ENCODE measurements around the gene STPG2. TPM values are rescaled to one million over a fixed set of nuclear protein-coding genes. Genes with fewer than 3 reads are reported as not detected.

STPG2 gene
- total and polyA plus RNA-seq, 5 experiments from 2014 or later: 0.09 to 0.47 (median 0.10) TPM; not detected in 2

GRCh38 chr4:97747945-97748344 lies 395.3 kb downstream of the STPG2 start:
- ATAC-seq: no peak
- peaks cover 0 to 8% (median 0%) of the 10 kb centered on the region in 9 donors for H3K9me3 Mint-ChIP-seq
- no peak overlapping the region for H3K4me3 Mint-ChIP-seq
- H3K27me3 Mint-ChIP-seq: no peaks in the 10 kb centered on the region
- H3K27ac Mint-ChIP-seq: no peak overlapping the region
- POLR2A ChIA-PET: interaction anchor here (0.6 kb wide), 1 partner anchor 16 kb away, joined by 3 read pairs; no protein-coding TSS in a partner anchor
- DNase-seq: no peak
- no peaks in the 10 kb centered on the region for H3K36me3 Mint-ChIP-seq
- no peaks in the 10 kb centered on the region for H3K4me1 Mint-ChIP-seq

GRCh38 chr4:97720869-97721432 lies 422.3 kb downstream of the STPG2 start:
- ATAC-seq (no peak), DNase-seq (no peak)
- H3K27me3 Mint-ChIP-seq: peaks cover 0 to 3% (median 0%) of the 10 kb centered on the region in 5 donors
- H3K4me1 Mint-ChIP-seq: no peaks in the 10 kb centered on the region
- no peak overlapping the region for H3K27ac Mint-ChIP-seq
- no peaks in the 10 kb centered on the region for H3K36me3 Mint-ChIP-seq
- H3K9me3 Mint-ChIP-seq: peaks cover 0 to 2% (median 0%) of the 10 kb centered on the region in 9 donors
- H3K4me3 Mint-ChIP-seq: no peak overlapping the region
- POLR2A ChIA-PET: no interaction called here

- Mint-ChIP-seq H3K27me3 (peaks cover 0 to 1% (median 0%) of the 10 kb centered on the region in 5 donors), H3K4me1 (no peaks in the 10 kb centered on the region), H3K27ac (no peak overlapping the region), H3K36me3 (peaks cover 0 to 8% (median 2%) of the 10 kb centered on the region in 3 donors), H3K9me3 (peaks cover 11 to 43% (median 27%) of the 10 kb centered on the region in 9 donors), H3K4me3 (no peak overlapping the region)
- DNase-seq (no peak), ATAC-seq (no peak)
- POLR2A ChIA-PET: no interaction called here
These were observed 452.1 kb downstream of the STPG2 start for GRCh38 chr4:97691111-97691605.

GRCh38 chr4:97670703-97671269 lies 472.5 kb downstream of the STPG2 start:
- DNase-seq (no peak), ATAC-seq (no peak)
- Mint-ChIP-seq H3K4me3 (no peak overlapping the region), H3K27ac (no peak overlapping the region), H3K9me3 (peaks cover 0 to 5% (median 0%) of the 10 kb centered on the region in 9 donors), H3K4me1 (no peaks in the 10 kb centered on the region), H3K27me3 (no peaks in the 10 kb centered on the region), H3K36me3 (no peaks in the 10 kb centered on the region)
- POLR2A ChIA-PET: no interaction called here

GRCh38 chr4:97665553-97665952 lies 477.7 kb downstream of the STPG2 start:
- Mint-ChIP-seq H3K4me1 (no peaks in the 10 kb centered on the region), H3K9me3 (peaks cover 0 to 16% (median 2%) of the 10 kb centered on the region in 9 donors), H3K27ac (no peak overlapping the region), H3K4me3 (no peak overlapping the region), H3K27me3 (no peaks in the 10 kb centered on the region), H3K36me3 (no peaks in the 10 kb centered on the region)
- POLR2A ChIA-PET: no interaction called here
- no peak for ATAC-seq
- DNase-seq: no peak

GRCh38 chr4:97664741-97665140 lies 478.5 kb downstream of the STPG2 start:
- Mint-ChIP-seq H3K27me3 (no peaks in the 10 kb centered on the region), H3K9me3 (peaks cover 0 to 16% (median 2%) of the 10 kb centered on the region in 9 donors), H3K36me3 (no peaks in the 10 kb centered on the region), H3K27ac (peak overlapping the region in 1 of 10 donors; percentile 15), H3K4me1 (no peaks in the 10 kb centered on the region), H3K4me3 (no peak overlapping the region)
- POLR2A ChIA-PET: no interaction called here
- ATAC-seq: no peak
- DNase-seq: no peak

- Mint-ChIP-seq H3K27ac (no peak overlapping the region), H3K4me3 (no peak overlapping the region), H3K4me1 (no peaks in the 10 kb centered on the region), H3K9me3 (peaks cover 0 to 12% (median 2%) of the 10 kb centered on the region in 9 donors), H3K36me3 (no peaks in the 10 kb centered on the region), H3K27me3 (no peaks in the 10 kb centered on the region)
- ATAC-seq (no peak), DNase-seq (no peak)
- POLR2A ChIA-PET: no interaction called here
These were observed 481.1 kb downstream of the STPG2 start for GRCh38 chr4:97662133-97662532.

- Mint-ChIP-seq H3K36me3 (no peaks in the 10 kb centered on the region), H3K4me1 (no peaks in the 10 kb centered on the region), H3K9me3 (peaks cover 0 to 5% (median 2%) of the 10 kb centered on the region in 9 donors), H3K4me3 (no peak overlapping the region), H3K27ac (no peak overlapping the region), H3K27me3 (no peaks in the 10 kb centered on the region)
- POLR2A ChIA-PET: no interaction called here
- DNase-seq: no peak
- ATAC-seq: no peak
These were observed 487.1 kb downstream of the STPG2 start for GRCh38 chr4:97656044-97656720.

GRCh38 chr4:97653701-97654100 lies 489.6 kb downstream of the STPG2 start:
- no peak for DNase-seq
- H3K4me1 Mint-ChIP-seq: no peaks in the 10 kb centered on the region
- no peak for ATAC-seq
- H3K9me3 Mint-ChIP-seq: peaks cover 0 to 5% (median 2%) of the 10 kb centered on the region in 9 donors
- POLR2A ChIA-PET: no interaction called here
- no peaks in the 10 kb centered on the region for H3K27me3 Mint-ChIP-seq
- no peaks in the 10 kb centered on the region for H3K36me3 Mint-ChIP-seq
- no peak overlapping the region for H3K27ac Mint-ChIP-seq
- no peak overlapping the region for H3K4me3 Mint-ChIP-seq

- H3K4me3 Mint-ChIP-seq: no peak overlapping the region
- H3K4me1 Mint-ChIP-seq: no peaks in the 10 kb centered on the region
- DNase-seq (no peak), ATAC-seq (no peak)
- H3K27me3 Mint-ChIP-seq: no peaks in the 10 kb centered on the region
- H3K36me3 Mint-ChIP-seq: no peaks in the 10 kb centered on the region
- POLR2A ChIA-PET: no interaction called here
- H3K27ac Mint-ChIP-seq: no peak overlapping the region
- peaks cover 0 to 5% (median 0%) of the 10 kb centered on the region in 9 donors for H3K9me3 Mint-ChIP-seq
These were observed 496.3 kb downstream of the STPG2 start for GRCh38 chr4:97646997-97647396.

GRCh38 chr4:97645071-97645821 lies 498.0 kb downstream of the STPG2 start:
- Mint-ChIP-seq H3K4me3 (no peak overlapping the region), H3K36me3 (no peaks in the 10 kb centered on the region), H3K9me3 (peaks cover 0 to 5% (median 0%) of the 10 kb centered on the region in 9 donors), H3K4me1 (no peaks in the 10 kb centered on the region), H3K27ac (no peak overlapping the region), H3K27me3 (no peaks in the 10 kb centered on the region)
- POLR2A ChIA-PET: no interaction called here
- ATAC-seq (no peak), DNase-seq (no peak)

- H3K4me3 Mint-ChIP-seq: no peak overlapping the region
- ATAC-seq (no peak), DNase-seq (no peak)
- H3K4me1 Mint-ChIP-seq: no peaks in the 10 kb centered on the region
- H3K27me3 Mint-ChIP-seq: no peaks in the 10 kb centered on the region
- POLR2A ChIA-PET: no interaction called here
- H3K27ac Mint-ChIP-seq: no peak overlapping the region
- no peaks in the 10 kb centered on the region for H3K36me3 Mint-ChIP-seq
- peaks cover 0 to 3% (median 0%) of the 10 kb centered on the region in 9 donors for H3K9me3 Mint-ChIP-seq
These were observed 500.1 kb downstream of the STPG2 start for GRCh38 chr4:97643179-97643578.

- POLR2A ChIA-PET: no interaction called here
- H3K27ac Mint-ChIP-seq: no peak overlapping the region
- DNase-seq: no peak
- ATAC-seq: no peak
- H3K4me1 Mint-ChIP-seq: no peaks in the 10 kb centered on the region
- H3K27me3 Mint-ChIP-seq: no peaks in the 10 kb centered on the region
- peaks cover 0 to 6% (median 0%) of the 10 kb centered on the region in 9 donors for H3K9me3 Mint-ChIP-seq
- H3K4me3 Mint-ChIP-seq: no peak overlapping the region
- no peaks in the 10 kb centered on the region for H3K36me3 Mint-ChIP-seq
These were observed 503.3 kb downstream of the STPG2 start for GRCh38 chr4:97639961-97640360.

Data from naive thymus-derived CD8-positive, alpha-beta T cell (primary cell).